OCI-LY7 (cell line): ENCODE measurements around the gene FAM110D. TPM values are rescaled to one million over a fixed set of nuclear protein-coding genes. Genes with fewer than 3 reads are reported as not detected.
A peak's percentile ranks its signal among the peaks of the same experiment; 100 is the strongest.

Source experiments
- BruUV-seq: library from RNA; stranded (reverse); fragments of 400-500 nt; replicated peaks from 2 replicates; lab custom pipeline; 2021; lab: Mats Ljungman, UMichigan
- CTCF ChIA-PET: fragments of 300-600 bp; sonication (Branson Sonifier 250); formaldehyde crosslinking; loops from one replicate; lab custom pipeline; 2022; ENCODE audit warnings: antibody characterized with exemption; ENCODE audit not compliant: unreplicated experiment; lab: Charles Lee
- POLR2A ChIA-PET: fragments of 300-600 bp; sonication (Branson Sonifier 250); formaldehyde crosslinking; loops from one replicate; lab custom pipeline; 2022; ENCODE audit warnings: antibody characterized with exemption; lab: Charles Lee
- DNase-seq: peaks from one replicate; pipeline ENCODE4 v3.0.0-alpha.2; 2015; ENCODE audit warnings: low spot score
- H2AFZ ChIP-seq: fragments of 200-600 bp; sonication (generic), shearing (Covaris generic); 2 replicates; pipeline ENCODE4 v1.6.1; 2014; ENCODE audit warnings: mild to moderate bottlenecking, antibody characterized with exemption, low read length, moderate library complexity
- H3K27ac ChIP-seq: fragments of 200-600 bp; sonication (generic); 2 replicates; pipeline ENCODE4 v1.5.1; 2014; ENCODE audit warnings: mixed run types, low read depth, mild to moderate bottlenecking, moderate library complexity, low read length, inconsistent platforms; ENCODE audit not compliant: poor library complexity, severe bottlenecking
- H3K36me3 ChIP-seq: fragments of 200-600 bp; sonication (generic); 2 replicates; pipeline ENCODE4 v1.6.1; 2014; ENCODE audit warnings: mild to moderate bottlenecking, antibody characterized with exemption, low read length, moderate library complexity, mixed read lengths; ENCODE audit not compliant: insufficient read depth
- H3K4me1 ChIP-seq: fragments of 200-600 bp; sonication (generic); 2 replicates; pipeline ENCODE4 v1.5.1; 2014; ENCODE audit warnings: mild to moderate bottlenecking, low read length; ENCODE audit not compliant: insufficient read depth, poor library complexity, severe bottlenecking
- H3K4me2 ChIP-seq: fragments of 200-600 bp; sonication (generic); 2 replicates; pipeline ENCODE4 v1.6.1; 2014; ENCODE audit warnings: mild to moderate bottlenecking, low read length
- H3K4me3 ChIP-seq: fragments of 200-600 bp; sonication (generic); 2 replicates; pipeline ENCODE4 v1.5.1; 2014; ENCODE audit warnings: mild to moderate bottlenecking, low read depth, low read length; ENCODE audit not compliant: poor library complexity, severe bottlenecking
- H3K79me2 ChIP-seq: fragments of 200-600 bp; sonication (generic); 2 replicates; pipeline ENCODE4 v1.6.1; 2016; ENCODE audit warnings: low read depth, mild to moderate bottlenecking, low read length, moderate library complexity, mixed read lengths; ENCODE audit not compliant: insufficient read depth
- H3K9me2 ChIP-seq: fragments of 200-600 bp; sonication (generic); 2 replicates; pipeline ENCODE4 v1.6.1; 2016; ENCODE audit warnings: mild to moderate bottlenecking, low read length, mixed read lengths; ENCODE audit not compliant: insufficient read depth
- H3K9me3 ChIP-seq: fragments of 200-600 bp; sonication (generic); 2 replicates; pipeline ENCODE4 v1.6.1; 2014; ENCODE audit warnings: mild to moderate bottlenecking, mixed run types, low read length, mixed read lengths
- H4K20me1 ChIP-seq: fragments of 200-600 bp; sonication (generic); 2 replicates; pipeline ENCODE4 v1.6.1; 2014; ENCODE audit warnings: mild to moderate bottlenecking, antibody characterized with exemption, low read length, moderate library complexity, mixed read lengths; ENCODE audit not compliant: insufficient read depth
- EZH2phosphoT487 ChIP-seq: fragments of 200-600 bp; sonication (generic); IDR thresholded peaks from 2 replicates; pipeline ENCODE4 v1.6.1; 2018; ENCODE audit warnings: low read depth, borderline replicate concordance, mild to moderate bottlenecking, mixed run types, antibody characterized with exemption, low read length, moderate library complexity, mixed read lengths
- intact Hi-C: fragments of 100-400 bp; cut with micrococcal nuclease; formaldehyde crosslinking; loops from one replicate; pipeline ENCODE4 v1.10.0; 2022; ENCODE audit not compliant: unreplicated experiment
- total RNA-seq, 2 experiments: library from RNA; depleted of rRNA in 1 of 2; stranded (reverse); fragments of >200 nt in 1 of 2; shearing (Covaris generic) in 1 of 2; gene quantifications; 2 replicates each; pipeline ENCODE4 v1.2.3, GENCODE V29; 2014 to 2022
- TF ChIP-seq, protein P1 (sequence below): fragments of 200-600 bp; sonication (generic); conservative IDR thresholded peaks from 2 replicates; pipeline ENCODE4 v1.5.1; 2014; ENCODE audit warnings: mild to moderate bottlenecking, antibody characterized with exemption, low read length, moderate library complexity, mixed read lengths

Gene FAM110D
- total RNA-seq, 2 experiments from 2014 or later, result 0.11 TPM; not detected in 1

GRCh38 chr1:26112407-26112775 is 46.5 kb upstream of the FAM110D start:
- intact Hi-C loops, result loop anchor here (5.0 kb wide), 1 partner anchor 225 kb away; no protein-coding TSS in a partner anchor
- ChIA-PET POLR2A (interaction anchor here (0.6 to 2.8 kb wide), 8 partner anchors 9 to 504 kb away, joined by 3 to 12 read pairs (median 4); no protein-coding TSS in a partner anchor), CTCF (interaction anchor here (0.5 kb wide), 1 partner anchor 119 kb away, joined by 5 read pairs; no protein-coding TSS in a partner anchor)
- DNase-seq, result peak; percentile 63
- H3K36me3 ChIP-seq, result peaks cover 18% of the 10 kb centered on the region
- no peak for TF ChIP-seq EZH2phosphoT487
- TF ChIP-seq, protein P1, sequence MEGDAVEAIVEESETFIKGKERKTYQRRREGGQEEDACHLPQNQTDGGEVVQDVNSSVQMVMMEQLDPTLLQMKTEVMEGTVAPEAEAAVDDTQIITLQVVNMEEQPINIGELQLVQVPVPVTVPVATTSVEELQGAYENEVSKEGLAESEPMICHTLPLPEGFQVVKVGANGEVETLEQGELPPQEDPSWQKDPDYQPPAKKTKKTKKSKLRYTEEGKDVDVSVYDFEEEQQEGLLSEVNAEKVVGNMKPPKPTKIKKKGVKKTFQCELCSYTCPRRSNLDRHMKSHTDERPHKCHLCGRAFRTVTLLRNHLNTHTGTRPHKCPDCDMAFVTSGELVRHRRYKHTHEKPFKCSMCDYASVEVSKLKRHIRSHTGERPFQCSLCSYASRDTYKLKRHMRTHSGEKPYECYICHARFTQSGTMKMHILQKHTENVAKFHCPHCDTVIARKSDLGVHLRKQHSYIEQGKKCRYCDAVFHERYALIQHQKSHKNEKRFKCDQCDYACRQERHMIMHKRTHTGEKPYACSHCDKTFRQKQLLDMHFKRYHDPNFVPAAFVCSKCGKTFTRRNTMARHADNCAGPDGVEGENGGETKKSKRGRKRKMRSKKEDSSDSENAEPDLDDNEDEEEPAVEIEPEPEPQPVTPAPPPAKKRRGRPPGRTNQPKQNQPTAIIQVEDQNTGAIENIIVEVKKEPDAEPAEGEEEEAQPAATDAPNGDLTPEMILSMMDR, result no peak
- peak overlapping the region; percentile 81; the same call in 1 of the 2 replicates for H2AFZ ChIP-seq
- peak overlapping the region; percentile 87 for H3K4me3 ChIP-seq
- no peaks in the 10 kb centered on the region for H3K9me2 ChIP-seq
- H3K79me2 ChIP-seq, result peaks cover 15% of the 10 kb centered on the region; the same call in 1 of the 2 replicates
- peaks cover 36% of the 10 kb centered on the region for H3K4me1 ChIP-seq
- H3K9me3 ChIP-seq, result no peaks in the 10 kb centered on the region
- peak overlapping the region; percentile 68 for H3K27ac ChIP-seq
- H3K4me2 ChIP-seq, result peak overlapping the region; percentile 98
- no TSS peak for BruUV-seq
- H4K20me1 ChIP-seq, result peaks cover 7% of the 10 kb centered on the region; the same call in 1 of the 2 replicates

DNA sequence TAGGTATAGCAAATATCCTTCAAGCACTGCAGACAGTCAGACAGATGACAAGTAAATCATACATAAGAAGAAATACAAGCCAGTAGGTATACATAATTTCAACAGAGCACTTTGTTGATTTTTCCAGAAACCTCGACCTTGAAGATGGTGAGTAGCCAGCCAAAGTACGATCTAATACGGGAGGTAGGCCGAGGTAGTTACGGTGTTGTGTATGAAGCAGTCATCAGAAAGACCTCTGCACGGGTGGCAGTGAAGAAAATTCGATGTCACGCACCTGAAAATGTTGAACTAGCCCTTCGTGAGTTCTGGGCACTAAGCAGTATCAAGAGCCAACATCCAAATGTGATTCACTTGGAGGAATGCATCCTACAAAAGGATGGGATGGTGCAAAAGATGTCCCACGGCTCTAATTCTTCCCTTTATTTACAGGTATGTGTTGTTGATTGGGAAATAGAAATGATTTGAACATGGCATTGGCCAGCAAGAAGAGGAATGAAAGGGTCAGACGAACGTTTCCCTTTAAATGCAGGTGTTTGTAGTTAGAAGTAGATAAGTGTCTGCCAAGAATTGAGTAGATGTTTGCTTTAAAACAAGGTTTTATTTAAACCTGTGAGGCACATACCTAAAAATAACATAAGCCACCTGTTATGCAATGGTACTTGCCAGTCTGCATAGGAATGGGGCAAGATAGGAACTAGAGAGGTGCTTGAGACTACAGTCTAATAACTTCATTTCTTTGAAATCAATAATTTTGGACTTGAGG is 44.5 kb upstream of the FAM110D start:
- H3K4me2 ChIP-seq, result peak overlapping the region; percentile 39
- H4K20me1 ChIP-seq, result peaks cover 7% of the 10 kb centered on the region; the same call in 1 of the 2 replicates
- H3K36me3 ChIP-seq, result peaks cover 36% of the 10 kb centered on the region
- intact Hi-C loops, result loop anchor here (5.0 kb wide), 1 partner anchor 223 kb away; no protein-coding TSS in a partner anchor
- H2AFZ ChIP-seq, result no peak overlapping the region
- no TSS peak for BruUV-seq
- H3K79me2 ChIP-seq, result peaks cover 15% of the 10 kb centered on the region; the same call in 1 of the 2 replicates
- peaks cover 36% of the 10 kb centered on the region for H3K4me1 ChIP-seq
- ChIA-PET CTCF (no interaction called here), POLR2A (interaction anchor here (1.3 to 2.8 kb wide), 4 partner anchors 7 to 12 kb away, joined by 6 to 12 read pairs (median 10); no protein-coding TSS in a partner anchor)
- H3K9me3 ChIP-seq, result no peaks in the 10 kb centered on the region
- no peak overlapping the region for H3K27ac ChIP-seq
- no peak for TF ChIP-seq EZH2phosphoT487
- TF ChIP-seq, protein P1, result no peak
- H3K4me3 ChIP-seq, result no peak overlapping the region
- H3K9me2 ChIP-seq, result no peaks in the 10 kb centered on the region
- DNase-seq, result no peak
